Skeletal muscle tissue (tissue), 4 donors: Measurements from ENCODE around the gene ZC3H12A. TPM values are rescaled to one million over a fixed set of nuclear protein-coding genes. Genes with fewer than 3 reads are reported as not detected.

ENCODE experiments used
- H3K27ac ChIP-seq: one replicate; pipeline ENCODE4 v1.7.0; 2013; ENCODE audit warnings: mild to moderate bottlenecking, low read depth, low read length, inconsistent platforms
- H3K27me3 ChIP-seq, 3 donors: one replicate each; pipeline ENCODE4 v1.7.0; 2013; ENCODE audit warnings: low read length in 3 of 3; ENCODE audit not compliant: control insufficient read depth in 3 of 3, insufficient read depth in 3 of 3
- H3K36me3 ChIP-seq, 3 donors: one replicate each; pipeline ENCODE4 v1.7.0; 2013; ENCODE audit warnings: low read length in 3 of 3; ENCODE audit not compliant: control insufficient read depth in 3 of 3, insufficient read depth in 3 of 3
- H3K4me1 ChIP-seq, 3 donors: one replicate each; pipeline ENCODE4 v1.7.0; 2013; ENCODE audit warnings: low read length in 3 of 3, mild to moderate bottlenecking in 3 of 3; ENCODE audit not compliant: control insufficient read depth in 3 of 3, insufficient read depth in 3 of 3
- H3K4me3 ChIP-seq, 3 donors: one replicate each; pipeline ENCODE4 v1.7.0; 2013; ENCODE audit warnings: low read length in 3 of 3
- H3K9ac ChIP-seq, 3 donors: one replicate each; pipeline ENCODE4 v1.7.0; 2013; ENCODE audit warnings: low read length in 3 of 3, mild to moderate bottlenecking in 3 of 3, moderate library complexity in 2 of 3, low read depth in 1 of 3
- H3K9me3 ChIP-seq, 3 donors: one replicate each; pipeline ENCODE4 v1.7.0; 2013; ENCODE audit warnings: low read length in 3 of 3; ENCODE audit not compliant: control insufficient read depth in 3 of 3
- total RNA-seq: library from RNA; depleted of rRNA; stranded (reverse); fragments of >200 nt; gene quantifications from one replicate; pipeline ENCODE4 v1.2.3, GENCODE V29; 2014
- donor health status: Osteomylitis.

Gene ZC3H12A
- total RNA-seq, 1 donor from 2014 or later, result 1.0 TPM

GRCh38 chr1:37471345-37472231 is 2.8 kb upstream of the ZC3H12A start:
- peaks cover 41 to 53% (median 45%) of the 10 kb centered on the region in 3 donors for H3K4me1 ChIP-seq

GRCh38 chr1:37472281-37472680 is 2.1 kb upstream of the ZC3H12A start:
- Histone ChIP-seq H3K9ac (peak overlapping the region; percentile 72 to 81 (median 80)), H3K9me3 (no peaks in the 10 kb centered on the region), H3K36me3 (peaks cover 5 to 6% (median 6%) of the 10 kb centered on the region in 3 donors), H3K27ac (peak overlapping the region; percentile 95), H3K4me3 (peak overlapping the region in 2 of 3 donors; percentile 59 to 70), H3K27me3 (no peaks in the 10 kb centered on the region), H3K4me1 (peaks cover 48 to 60% (median 52%) of the 10 kb centered on the region in 3 donors)

More at GRCh38 chr1:37471345-37472231, 2.8 kb upstream of the ZC3H12A start:
- no peaks in the 10 kb centered on the region for H3K9me3 ChIP-seq
- H3K27ac ChIP-seq, result peak overlapping the region; percentile 95
- H3K9ac ChIP-seq, result peak overlapping the region; percentile 72 to 81 (median 80)
- H3K27me3 ChIP-seq, result no peaks in the 10 kb centered on the region
- H3K36me3 ChIP-seq, result peaks cover 5 to 6% (median 6%) of the 10 kb centered on the region in 3 donors
- peak overlapping the region; percentile 59 to 70 (median 69) for H3K4me3 ChIP-seq

GRCh38 chr1:37472994-37473393 is 1.4 kb upstream of the ZC3H12A start:
- peak overlapping the region in 1 of 3 donors; percentile 92 for H3K9ac ChIP-seq
- no peaks in the 10 kb centered on the region for H3K27me3 ChIP-seq
- H3K27ac ChIP-seq, result peak overlapping the region; percentile 95
- no peaks in the 10 kb centered on the region for H3K9me3 ChIP-seq
- H3K36me3 ChIP-seq, result peaks cover 8 to 9% (median 8%) of the 10 kb centered on the region in 3 donors
- peaks cover 55 to 67% (median 59%) of the 10 kb centered on the region in 3 donors for H3K4me1 ChIP-seq
- H3K4me3 ChIP-seq, result peak overlapping the region in 1 of 3 donors; percentile 99

GRCh38 chr1:37473431-37474045 is 842 bp upstream of the ZC3H12A start:
- no peaks in the 10 kb centered on the region for H3K9me3 ChIP-seq
- peaks cover 10 to 14% (median 13%) of the 10 kb centered on the region in 3 donors for H3K36me3 ChIP-seq
- H3K27ac ChIP-seq, result peak overlapping the region; percentile 95
- H3K4me3 ChIP-seq, result peak overlapping the region; percentile 94 to 100 (median 99)
- H3K27me3 ChIP-seq, result no peaks in the 10 kb centered on the region
- H3K9ac ChIP-seq, result peak overlapping the region; percentile 87 to 92 (median 92)
- peaks cover 61 to 72% (median 64%) of the 10 kb centered on the region in 3 donors for H3K4me1 ChIP-seq

- peak overlapping the region; percentile 95 for H3K27ac ChIP-seq
- peak overlapping the region; percentile 81 to 94 (median 92) for H3K9ac ChIP-seq
- peak overlapping the region; percentile 75 to 100 (median 82) for H3K4me3 ChIP-seq
- H3K9me3 ChIP-seq, result no peaks in the 10 kb centered on the region
- peaks cover 10 to 17% (median 16%) of the 10 kb centered on the region in 3 donors for H3K36me3 ChIP-seq
- H3K27me3 ChIP-seq, result no peaks in the 10 kb centered on the region
- peaks cover 73 to 85% (median 77%) of the 10 kb centered on the region in 3 donors for H3K4me1 ChIP-seq
These were observed 458 bp downstream of the ZC3H12A start for GRCh38 chr1:37474697-37475379.

GRCh38 chr1:37475380-37476086 is 1.2 kb downstream of the ZC3H12A start:
- H3K36me3 ChIP-seq, result peaks cover 17 to 23% (median 23%) of the 10 kb centered on the region in 3 donors
- H3K4me3 ChIP-seq, result peak overlapping the region; percentile 75 to 100 (median 82)
- H3K4me1 ChIP-seq, result peaks cover 79 to 92% (median 84%) of the 10 kb centered on the region in 3 donors
- peak overlapping the region; percentile 81 to 94 (median 92) for H3K9ac ChIP-seq
- H3K27ac ChIP-seq, result peak overlapping the region; percentile 95
- H3K27me3 ChIP-seq, result no peaks in the 10 kb centered on the region
- no peaks in the 10 kb centered on the region for H3K9me3 ChIP-seq

- peaks cover 81 to 92% (median 85%) of the 10 kb centered on the region in 3 donors for H3K4me1 ChIP-seq
- peak overlapping the region; percentile 73 to 94 (median 92) for H3K9ac ChIP-seq
- no peaks in the 10 kb centered on the region for H3K27me3 ChIP-seq
- H3K9me3 ChIP-seq, result no peaks in the 10 kb centered on the region
- peaks cover 22 to 29% (median 28%) of the 10 kb centered on the region in 3 donors for H3K36me3 ChIP-seq
- peak overlapping the region; percentile 75 to 100 (median 82) for H3K4me3 ChIP-seq
- peak overlapping the region; percentile 95 for H3K27ac ChIP-seq
These were observed 1.7 kb downstream of the ZC3H12A start for GRCh38 chr1:37476087-37476452.

GRCh38 chr1:37476460-37477197 is 2.2 kb downstream of the ZC3H12A start:
- peaks cover 76 to 89% (median 80%) of the 10 kb centered on the region in 3 donors for H3K4me1 ChIP-seq
- H3K9me3 ChIP-seq, result no peaks in the 10 kb centered on the region
- H3K27me3 ChIP-seq, result no peaks in the 10 kb centered on the region
- peak overlapping the region; percentile 73 to 94 (median 92) for H3K9ac ChIP-seq
- H3K36me3 ChIP-seq, result peaks cover 28 to 34% (median 34%) of the 10 kb centered on the region in 3 donors
- peak overlapping the region; percentile 75 to 100 (median 82) for H3K4me3 ChIP-seq
- H3K27ac ChIP-seq, result peak overlapping the region; percentile 95
